Smooth muscle cell of the pulmonary artery (primary cell): ENCODE measurements around the gene RP2. TPM values are rescaled to one million over a fixed set of nuclear protein-coding genes. Genes with fewer than 3 reads are reported as not detected.

Experiments used
- total RNA-seq: library from RNA; depleted of rRNA; stranded (reverse); fragments of >200 nt; gene quantifications from 2 replicates; pipeline ENCODE4 v1.2.3, GENCODE V29; 2014

The RP2 gene
- total RNA-seq, result 14.2 and 17.3 TPM in 2 replicates

DNA sequence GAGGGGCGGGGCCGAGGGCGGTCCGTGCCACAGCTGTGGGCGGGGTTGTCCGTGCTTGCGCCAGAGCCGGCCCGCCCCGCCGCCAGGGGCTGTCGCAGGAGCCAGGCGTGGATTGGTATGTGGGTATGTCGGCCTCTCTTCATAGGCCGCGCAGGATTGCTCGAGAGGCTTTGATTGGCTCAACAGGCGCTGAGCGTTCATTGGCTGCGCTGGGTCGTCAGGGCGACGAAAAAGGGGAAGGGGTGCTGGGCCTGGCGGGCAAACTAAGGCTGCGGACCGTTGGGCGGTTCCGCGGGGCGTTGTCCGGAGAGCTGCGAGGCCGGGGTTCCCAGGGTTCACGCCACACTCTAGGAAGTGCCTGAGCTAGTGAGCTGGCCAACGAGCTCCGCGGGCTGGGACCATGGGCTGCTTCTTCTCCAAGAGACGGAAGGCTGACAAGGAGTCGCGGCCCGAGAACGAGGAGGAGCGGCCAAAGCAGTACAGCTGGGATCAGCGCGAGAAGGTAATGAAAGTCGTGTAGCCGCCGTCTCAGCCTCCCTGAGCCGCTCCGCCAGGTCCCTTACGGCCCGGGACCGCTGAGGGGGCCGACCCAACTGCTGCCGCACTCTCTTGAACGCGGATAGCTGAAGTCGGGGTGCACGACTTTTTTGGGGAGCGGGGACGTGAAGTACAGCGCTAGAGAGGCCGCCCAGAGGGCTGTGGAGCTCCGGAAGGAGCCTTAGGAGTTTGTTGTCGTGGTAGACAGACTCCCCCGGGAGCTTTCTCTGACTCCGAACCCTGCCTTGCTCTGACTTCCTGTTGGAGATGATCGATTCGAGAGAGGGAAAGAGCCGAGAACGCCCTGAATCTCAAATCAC lies at the start of gene RP2:
TSS of gene RP2 (plus strand) at position 343 of the 857 bp plus-strand sequence. CDS start at position 401, 58 bp downstream.

DNA sequence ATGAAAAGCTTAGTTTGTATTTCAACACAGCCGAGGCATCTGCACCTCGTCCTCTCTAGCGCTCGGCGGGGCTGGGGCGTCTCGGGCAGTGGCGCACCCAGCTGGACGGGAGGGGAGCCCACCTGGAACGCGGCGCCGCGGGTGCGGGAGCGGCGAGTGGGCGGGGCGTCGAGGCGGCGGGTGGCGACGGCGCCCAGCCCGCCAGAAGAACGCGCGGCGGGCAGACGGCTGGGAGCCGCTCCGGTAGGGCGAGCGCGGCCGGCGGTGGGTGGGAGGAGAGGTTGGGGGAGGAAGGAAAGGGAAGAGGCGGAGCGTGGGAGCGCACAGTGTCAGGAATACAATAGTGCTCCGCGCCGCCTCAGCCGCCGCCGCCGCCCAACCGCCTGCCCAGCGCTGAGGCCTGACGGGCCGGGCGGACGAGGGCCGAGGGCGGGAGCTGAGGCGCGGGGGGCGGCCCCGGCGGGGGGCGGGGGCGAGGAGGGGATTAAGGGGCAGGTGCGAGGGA lies 75.3 kb downstream of the RP2 start, which contains the start of gene JADE3:
TSS of gene JADE3 (plus strand) at position 324 of the 505 bp plus-strand sequence. CDS start 72,474 bp downstream, outside the sequence.

Other genes starting within 250 kb of the RP2 start
- 55.5 and 119 TPM in 2 replicates for gene SLC9A7, start 77.9 kb upstream of the RP2 start, total RNA-seq
- 6.4 and 7.2 TPM in 2 replicates for gene JADE3, start 75.4 kb downstream of the RP2 start, total RNA-seq
- gene RGN, start 241.4 kb downstream of the RP2 start, total RNA-seq, result 4.5 and 4.7 TPM in 2 replicates